ENCODE data around the gene GPR156.

Gene GPR156

DNA sequence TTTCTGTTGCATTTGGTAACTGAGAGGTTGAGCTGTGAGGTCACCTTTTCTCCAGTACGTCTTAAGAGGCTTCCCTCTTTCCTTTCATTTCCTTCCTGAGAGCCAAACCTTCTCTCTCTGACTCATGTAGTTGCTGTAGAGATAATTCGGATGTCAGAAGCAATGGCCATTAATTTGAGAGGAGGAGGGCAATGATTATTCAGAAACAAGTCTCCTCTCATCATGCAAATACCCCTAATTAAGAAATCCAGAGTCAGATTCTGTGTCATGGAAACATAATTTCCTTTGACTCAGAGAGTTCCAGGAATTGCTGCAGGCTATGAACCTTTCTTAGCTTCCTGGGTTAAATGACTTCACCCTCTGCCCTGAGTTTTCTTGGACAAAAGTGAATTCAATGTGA is 131.7 kb downstream of the GPR156 start:
- TF ChIP-seq, protein P1, sequence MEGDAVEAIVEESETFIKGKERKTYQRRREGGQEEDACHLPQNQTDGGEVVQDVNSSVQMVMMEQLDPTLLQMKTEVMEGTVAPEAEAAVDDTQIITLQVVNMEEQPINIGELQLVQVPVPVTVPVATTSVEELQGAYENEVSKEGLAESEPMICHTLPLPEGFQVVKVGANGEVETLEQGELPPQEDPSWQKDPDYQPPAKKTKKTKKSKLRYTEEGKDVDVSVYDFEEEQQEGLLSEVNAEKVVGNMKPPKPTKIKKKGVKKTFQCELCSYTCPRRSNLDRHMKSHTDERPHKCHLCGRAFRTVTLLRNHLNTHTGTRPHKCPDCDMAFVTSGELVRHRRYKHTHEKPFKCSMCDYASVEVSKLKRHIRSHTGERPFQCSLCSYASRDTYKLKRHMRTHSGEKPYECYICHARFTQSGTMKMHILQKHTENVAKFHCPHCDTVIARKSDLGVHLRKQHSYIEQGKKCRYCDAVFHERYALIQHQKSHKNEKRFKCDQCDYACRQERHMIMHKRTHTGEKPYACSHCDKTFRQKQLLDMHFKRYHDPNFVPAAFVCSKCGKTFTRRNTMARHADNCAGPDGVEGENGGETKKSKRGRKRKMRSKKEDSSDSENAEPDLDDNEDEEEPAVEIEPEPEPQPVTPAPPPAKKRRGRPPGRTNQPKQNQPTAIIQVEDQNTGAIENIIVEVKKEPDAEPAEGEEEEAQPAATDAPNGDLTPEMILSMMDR (IDR thresholded peaks at IDR 0.05): no peak

DNA sequence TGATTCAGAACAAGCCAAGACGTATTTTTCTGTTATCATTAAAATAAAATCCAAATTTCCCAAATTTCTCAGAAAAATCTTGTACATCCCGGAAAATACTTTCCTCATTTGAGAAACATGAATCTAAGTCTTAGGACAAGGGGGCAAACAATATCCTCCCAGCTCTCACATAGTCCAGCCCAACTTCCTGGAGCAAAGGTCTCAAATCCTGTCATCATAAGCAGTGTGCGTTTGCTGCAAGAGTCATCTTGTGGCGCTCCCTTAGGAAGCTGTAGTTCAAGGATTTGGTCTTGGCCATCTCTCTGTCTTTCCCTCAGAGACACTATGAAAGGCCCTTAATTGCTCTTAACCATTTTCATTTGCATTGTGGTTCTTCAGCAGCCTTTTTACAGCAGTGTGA is 133.2 kb downstream of the GPR156 start:
- TF ChIP-seq, protein P1 (IDR thresholded peaks at IDR 0.05): no peak

DNA sequence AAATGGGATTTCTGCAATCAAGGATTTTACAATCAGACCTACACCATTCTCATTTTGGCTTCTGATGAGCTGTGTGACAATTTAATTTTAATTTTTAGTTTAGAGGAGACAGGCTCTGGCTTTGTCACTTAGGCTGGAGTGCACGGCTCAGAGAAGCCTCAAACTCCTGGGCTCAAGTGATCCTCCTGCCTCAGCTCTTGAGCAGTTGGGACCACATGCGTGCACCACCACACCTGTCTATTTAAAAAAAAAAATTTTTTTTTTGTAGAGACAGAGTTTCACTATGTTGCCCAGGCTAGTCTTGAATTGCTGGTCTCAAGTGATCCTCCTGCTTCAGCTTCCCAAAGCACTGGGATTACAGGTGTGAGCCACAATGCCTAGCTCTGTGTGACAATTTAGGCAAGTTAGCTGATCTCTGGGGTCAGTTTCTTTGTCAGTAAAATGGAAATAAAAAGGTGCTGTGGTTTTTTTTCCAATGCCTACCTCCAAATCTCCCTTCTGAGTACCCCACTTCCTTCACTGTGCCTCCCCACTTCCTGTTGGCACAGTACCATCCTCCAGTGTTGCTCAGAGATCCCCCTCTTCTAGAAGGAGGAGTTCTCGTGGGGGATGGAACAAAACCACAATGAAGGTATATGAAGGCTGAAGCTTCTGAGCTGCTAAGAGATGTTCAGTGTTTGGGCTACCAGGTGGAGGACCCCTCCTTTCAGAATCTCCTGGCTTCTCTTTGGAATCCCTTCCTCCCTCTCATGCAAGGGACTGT is 136.7 kb downstream of the GPR156 start:
- TF ChIP-seq, protein P1 (IDR thresholded peaks at IDR 0.05): no peak

DNA sequence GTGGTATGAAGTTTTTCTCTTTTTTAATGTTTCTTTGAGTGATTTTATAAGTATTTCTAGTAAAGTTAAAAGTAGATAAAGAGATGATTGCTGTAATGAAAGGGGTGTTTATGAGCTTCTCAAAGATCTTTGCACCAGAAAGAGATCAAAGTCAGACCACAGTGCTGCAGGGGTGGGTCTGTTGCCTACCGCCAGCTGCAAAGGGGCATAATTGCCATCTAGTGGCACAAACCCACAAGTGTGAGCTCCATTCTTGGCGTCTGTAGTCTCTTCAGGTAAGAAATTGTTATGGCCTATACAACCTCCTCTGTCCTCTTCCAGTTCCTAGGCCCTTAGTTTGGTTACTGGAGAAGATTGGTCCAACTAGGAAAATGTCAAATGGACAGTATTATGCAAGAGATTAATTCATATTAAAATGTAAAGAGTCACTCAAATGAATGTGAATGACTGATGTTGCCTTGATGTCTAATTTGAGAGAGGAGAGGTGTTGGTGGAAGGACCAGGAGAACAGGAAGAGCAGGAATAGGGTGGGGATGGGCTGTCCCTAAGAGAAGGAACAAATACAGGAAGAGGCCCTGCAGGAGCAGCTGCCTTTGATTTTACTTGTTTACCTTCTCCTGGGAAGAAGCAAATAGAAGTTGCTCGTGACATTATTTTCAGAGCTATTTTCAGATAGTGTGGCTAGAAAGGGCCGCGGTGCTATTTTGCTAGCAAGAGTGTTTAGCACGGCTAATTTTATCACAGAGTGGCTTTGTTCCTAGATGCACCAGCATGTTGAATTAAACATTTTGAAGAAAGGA is 137.8 kb downstream of the GPR156 start:
- TF ChIP-seq, protein P1 (IDR thresholded peaks at IDR 0.05): no peak

DNA sequence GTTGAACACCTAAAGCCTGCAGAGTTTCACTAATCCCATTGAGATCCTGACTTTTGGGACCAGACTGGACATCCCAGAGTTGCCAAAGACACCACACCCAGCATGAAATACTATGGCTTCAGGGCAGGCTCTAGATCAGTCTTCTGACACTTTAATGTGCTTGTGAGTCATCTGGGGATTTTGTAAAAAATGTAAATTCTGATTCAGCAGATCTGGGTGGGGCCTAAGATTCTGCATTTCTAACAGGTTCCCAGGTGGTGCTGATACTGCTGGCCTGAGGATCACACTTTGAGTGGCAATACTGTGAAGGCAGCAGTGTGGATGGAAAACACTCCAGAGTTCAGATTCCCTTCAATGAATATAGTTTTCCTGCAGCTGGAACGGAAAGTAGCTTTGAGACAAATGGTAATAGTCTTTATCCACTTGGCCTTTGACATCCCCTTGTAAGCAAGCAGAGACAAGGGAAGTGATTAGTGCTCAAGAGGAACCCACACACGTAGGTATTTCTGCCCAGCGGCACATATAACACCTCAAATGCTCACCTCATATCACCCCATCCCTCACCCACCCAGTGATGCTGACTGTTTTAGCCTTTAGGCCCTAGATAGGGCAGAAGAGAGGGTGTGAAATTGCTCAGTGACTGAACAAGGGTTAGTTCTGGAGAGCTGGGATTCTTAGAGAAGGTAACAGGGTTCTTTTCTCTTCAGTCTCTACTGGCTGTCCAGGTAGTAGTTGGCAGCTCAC is 139.3 kb downstream of the GPR156 start:
- TF ChIP-seq, protein P1 (IDR thresholded peaks at IDR 0.05): no peak

DNA sequence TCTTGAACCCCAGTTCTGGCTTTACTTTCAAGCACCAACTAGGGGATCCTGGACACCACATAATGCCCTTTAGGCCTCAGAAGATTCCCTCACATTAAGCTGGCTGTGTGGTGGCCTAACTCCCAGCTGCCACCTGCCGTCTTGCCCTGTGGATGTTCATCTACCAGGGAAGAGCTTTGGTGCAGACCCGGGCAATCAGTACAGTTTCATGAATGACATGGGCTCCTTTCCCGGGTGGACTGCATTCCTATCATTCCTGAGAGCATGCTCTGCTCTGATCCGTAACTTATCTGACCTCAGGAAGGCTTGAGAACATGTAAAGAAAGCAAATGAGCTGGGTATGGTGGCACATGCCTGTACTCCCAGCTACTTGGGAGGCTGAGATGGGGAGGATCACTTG is 140.8 kb downstream of the GPR156 start:
- TF ChIP-seq, protein P1 (IDR thresholded peaks at IDR 0.05): no peak

DNA sequence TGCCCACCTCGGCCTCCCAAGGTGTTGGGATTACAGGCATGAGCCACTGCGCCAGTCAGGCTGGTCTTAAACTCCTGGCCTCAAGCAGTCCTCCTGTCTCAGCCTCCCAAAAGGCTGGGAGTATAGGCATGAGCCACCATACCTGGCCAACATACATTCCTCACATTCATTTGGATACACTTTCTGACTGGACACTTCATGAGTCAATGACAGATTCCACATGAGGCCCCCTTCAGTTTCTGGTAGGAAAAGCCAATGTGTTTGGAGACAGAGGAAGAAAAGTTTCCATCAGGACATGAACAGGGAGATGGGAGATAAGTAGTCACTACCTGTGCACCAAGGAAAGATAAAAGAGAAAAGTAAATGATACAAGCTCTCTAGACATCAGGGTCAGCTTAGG is 141.3 kb downstream of the GPR156 start:
- TF ChIP-seq, protein P1 (IDR thresholded peaks at IDR 0.05): no peak

Data from LNCAP (cell line).